ENCODE measurements around the gene APC. TPM values are rescaled to one million over a fixed set of nuclear protein-coding genes. Genes with fewer than 3 reads are reported as not detected.
A peak's percentile ranks its signal among the peaks of the same experiment; 100 is the strongest.

APC gene
- polyA plus RNA-seq, 1 experiment = 25.7 TPM

- ChIA-PET POLR2A (interaction anchor here (0.9 kb wide), 1 partner anchor 635 kb away, joined by 4 read pairs; the partner anchor contains the start of gene YTHDC2), CTCF (no interaction called here)
- TF ChIP-seq CTCF (IDR thresholded peaks at IDR 0.05; ENCODE audit: low read depth, low read length) = no peak
- Histone ChIP-seq H3K27ac (ENCODE audit: low read depth, low read length) (no peak overlapping the region), H3K9me3 (ENCODE audit: control insufficient read depth, insufficient read depth, low read length) (no peaks in the 10 kb centered on the region), H3K27me3 (ENCODE audit: control insufficient read depth, insufficient read depth, low read length) (no peaks in the 10 kb centered on the region), H3K4me3 (ENCODE audit: low read depth, low read length) (no peak overlapping the region)
- DNase-seq (ENCODE audit: low read depth, low spot score) = no peak
These were observed 140.4 kb downstream of the APC start for GRCh38 chr5:112878101-112878500.

- POLR2A ChIA-PET = interaction anchor here (0.9 kb wide), 1 partner anchor 634 kb away, joined by 4 read pairs; the partner anchor contains the start of gene YTHDC2
- no peaks in the 10 kb centered on the region for H3K27me3 ChIP-seq (ENCODE audit: control insufficient read depth, insufficient read depth, low read length)
- no peaks in the 10 kb centered on the region for H3K9me3 ChIP-seq (ENCODE audit: control insufficient read depth, insufficient read depth, low read length)
- peak overlapping the region; percentile 22 for H3K27ac ChIP-seq (ENCODE audit: low read depth, low read length)
- CTCF ChIA-PET = no interaction called here
- DNase-seq (ENCODE audit: low read depth, low spot score) = no peak
- TF ChIP-seq CTCF (IDR thresholded peaks at IDR 0.05; ENCODE audit: low read depth, low read length) = no peak
- H3K4me3 ChIP-seq (ENCODE audit: low read depth, low read length) = no peak overlapping the region
These were observed 141.1 kb downstream of the APC start for GRCh38 chr5:112878760-112879159.

- ChIA-PET CTCF (interaction anchor here (0.6 to 0.7 kb wide), 2 partner anchors 12 to 20 kb away, joined by 3 to 5 read pairs; no protein-coding TSS in a partner anchor), POLR2A (no interaction called here)
- Histone ChIP-seq H3K27me3 (ENCODE audit: control insufficient read depth, insufficient read depth, low read length) (no peaks in the 10 kb centered on the region), H3K4me3 (ENCODE audit: low read depth, low read length) (no peak overlapping the region), H3K9me3 (ENCODE audit: control insufficient read depth, insufficient read depth, low read length) (no peaks in the 10 kb centered on the region), H3K27ac (ENCODE audit: low read depth, low read length) (no peak overlapping the region)
- TF ChIP-seq CTCF (IDR thresholded peaks at IDR 0.05; ENCODE audit: low read depth, low read length) = no peak
- no peak for DNase-seq (ENCODE audit: low read depth, low spot score)
These were observed 142.7 kb downstream of the APC start for GRCh38 chr5:112880219-112880964.

- no peaks in the 10 kb centered on the region for H3K9me3 ChIP-seq (ENCODE audit: control insufficient read depth, insufficient read depth, low read length)
- H3K27me3 ChIP-seq (ENCODE audit: control insufficient read depth, insufficient read depth, low read length) = no peaks in the 10 kb centered on the region
- H3K4me3 ChIP-seq (ENCODE audit: low read depth, low read length) = no peak overlapping the region
- ChIA-PET POLR2A (no interaction called here), CTCF (interaction anchor here (0.6 to 1.3 kb wide), 3 partner anchors 10 to 35 kb away, joined by 3 read pairs; no protein-coding TSS in a partner anchor)
- H3K27ac ChIP-seq (ENCODE audit: low read depth, low read length) = no peak overlapping the region
- DNase-seq (ENCODE audit: low read depth, low spot score) = no peak
- TF ChIP-seq CTCF (IDR thresholded peaks at IDR 0.05; ENCODE audit: low read depth, low read length) = no peak
These were observed 145.5 kb downstream of the APC start for GRCh38 chr5:112883192-112883591.

GRCh38 chr5:112885001-112885400 is 147.3 kb downstream of the APC start:
- no peak for DNase-seq (ENCODE audit: low read depth, low spot score)
- ChIA-PET POLR2A (no interaction called here), CTCF (no interaction called here)
- H3K27ac ChIP-seq (ENCODE audit: low read depth, low read length) = no peak overlapping the region
- no peak overlapping the region for H3K4me3 ChIP-seq (ENCODE audit: low read depth, low read length)
- no peak for TF ChIP-seq CTCF (IDR thresholded peaks at IDR 0.05; ENCODE audit: low read depth, low read length)
- H3K9me3 ChIP-seq (ENCODE audit: control insufficient read depth, insufficient read depth, low read length) = no peaks in the 10 kb centered on the region
- no peaks in the 10 kb centered on the region for H3K27me3 ChIP-seq (ENCODE audit: control insufficient read depth, insufficient read depth, low read length)
